Mammary epithelial cell (primary cell): ENCODE data around the gene PVALB.

Experiments used
- CTCF ChIP-seq, 2 donors: IDR thresholded peaks in 1 of 2; conservative IDR thresholded peaks in 1 of 2; 2 replicates each; pipeline ENCODE4 v1.5.1; 2011 to 2012; ENCODE audit warnings: inconsistent platforms in 2 of 2, low read length in 2 of 2, mild to moderate bottlenecking in 2 of 2, control low read depth in 1 of 2, low read depth in 1 of 2; ENCODE audit not compliant: insufficient read depth in 1 of 2; ENCODE audit errors: extremely low read depth in 1 of 2
- EZH2 ChIP-seq: IDR thresholded peaks from 2 replicates; pipeline ENCODE4 v1.6.1; 2012; ENCODE audit warnings: low read length, inconsistent platforms, borderline replicate concordance

- TF ChIP-seq CTCF (conservative IDR thresholded peaks at IDR 0.05 in 1 of 2, IDR thresholded peaks at IDR 0.05 in 1 of 2; ENCODE audit: extremely low read depth in 1 of 2, insufficient read depth in 1 of 2, low read depth in 1 of 2, low read length in 2 of 2) (no peak), EZH2 (no peak)
These were observed 652 bp upstream of the PVALB start for GRCh38 chr22:36817525-36817848.
